Glomerular endothelial cell (primary cell): ENCODE measurements around the gene LRRC8A. TPM values are rescaled to one million over a fixed set of nuclear protein-coding genes. Genes with fewer than 3 reads are reported as not detected.
"Not testable (repeated sequence)": the region's sequence is repeated elsewhere in the genome, so short reads cannot be mapped to it uniquely, and the experiment has no call there.

Experiments used
- DNase-seq: peaks from one replicate; pipeline ENCODE4 v3.0.0-alpha.2; 2011; ENCODE audit warnings: low read depth, low spot score; ENCODE audit errors: extremely low read depth
- total RNA-seq: library from RNA; depleted of rRNA; stranded (reverse); fragments of >200 nt; gene quantifications from 2 replicates; pipeline ENCODE4 v1.2.3, GENCODE V29; 2015

Gene LRRC8A
- total RNA-seq, 1 donor from 2014 or later = 114 TPM

DNA sequence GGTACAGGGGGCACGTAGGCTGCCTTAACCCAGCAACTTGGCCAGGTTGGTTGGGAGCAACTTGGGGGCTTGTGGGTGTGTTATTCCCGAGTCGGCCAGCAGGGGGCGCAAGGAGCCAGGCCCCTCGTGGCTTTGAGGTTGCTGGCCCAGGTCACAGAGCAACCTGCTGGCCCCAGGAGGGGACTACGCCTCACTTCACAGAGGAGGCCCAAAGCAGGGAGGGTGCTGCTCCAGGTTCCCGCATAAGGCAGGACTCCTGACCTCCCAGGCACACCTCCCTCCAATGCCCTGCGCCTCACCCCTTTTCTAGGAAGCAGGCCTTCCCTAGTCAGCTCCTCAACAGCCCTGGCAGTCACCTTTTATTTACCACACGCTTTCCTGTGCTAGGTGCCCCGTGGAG, 18.3 kb upstream of the LRRC8A start:
- DNase-seq = no peak

DNA sequence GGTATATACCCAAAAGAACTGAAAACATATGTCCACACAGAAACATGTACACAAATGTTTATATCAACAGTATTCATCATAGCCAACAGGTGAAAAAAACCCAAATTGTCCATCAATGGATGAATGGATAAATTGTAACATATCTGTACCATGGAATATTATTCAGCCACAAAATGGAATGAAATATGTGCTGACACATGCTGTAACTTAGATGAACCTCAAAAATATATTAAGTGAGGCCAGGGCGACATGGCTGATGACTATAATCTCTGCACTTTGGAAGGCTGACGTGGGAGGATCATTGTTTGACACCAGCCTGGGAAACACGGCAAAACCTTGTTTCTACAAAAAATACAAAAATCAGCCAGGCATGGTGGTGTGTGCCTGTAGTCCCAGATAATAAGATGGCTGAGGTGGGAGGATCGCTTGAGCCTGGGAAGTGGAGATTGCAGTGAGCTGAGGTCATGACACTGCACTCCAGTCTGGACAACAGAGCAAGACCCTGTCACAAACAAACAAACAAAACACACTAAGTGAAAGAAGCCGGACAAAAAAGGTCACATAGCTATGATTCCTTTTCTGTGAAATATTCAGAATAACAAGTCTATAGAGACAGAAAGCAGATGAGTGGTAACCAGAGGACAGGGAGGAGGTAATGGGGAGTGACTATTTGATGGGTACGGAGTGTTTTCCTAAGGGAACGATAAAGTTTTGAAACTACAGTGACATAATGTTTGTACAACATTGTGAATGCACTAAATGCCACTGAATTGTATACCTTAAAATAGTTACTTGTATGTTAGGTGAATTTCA, 11.6 kb upstream of the LRRC8A start:
- DNase-seq = no peak

- not testable (repeated sequence) for DNase-seq
Measured at GRCh38 chr9:128870941-128871265, 11.0 kb upstream of the LRRC8A start.

GRCh38 chr9:128877852-128878251, 4.1 kb upstream of the LRRC8A start:
- no peak for DNase-seq

DNA sequence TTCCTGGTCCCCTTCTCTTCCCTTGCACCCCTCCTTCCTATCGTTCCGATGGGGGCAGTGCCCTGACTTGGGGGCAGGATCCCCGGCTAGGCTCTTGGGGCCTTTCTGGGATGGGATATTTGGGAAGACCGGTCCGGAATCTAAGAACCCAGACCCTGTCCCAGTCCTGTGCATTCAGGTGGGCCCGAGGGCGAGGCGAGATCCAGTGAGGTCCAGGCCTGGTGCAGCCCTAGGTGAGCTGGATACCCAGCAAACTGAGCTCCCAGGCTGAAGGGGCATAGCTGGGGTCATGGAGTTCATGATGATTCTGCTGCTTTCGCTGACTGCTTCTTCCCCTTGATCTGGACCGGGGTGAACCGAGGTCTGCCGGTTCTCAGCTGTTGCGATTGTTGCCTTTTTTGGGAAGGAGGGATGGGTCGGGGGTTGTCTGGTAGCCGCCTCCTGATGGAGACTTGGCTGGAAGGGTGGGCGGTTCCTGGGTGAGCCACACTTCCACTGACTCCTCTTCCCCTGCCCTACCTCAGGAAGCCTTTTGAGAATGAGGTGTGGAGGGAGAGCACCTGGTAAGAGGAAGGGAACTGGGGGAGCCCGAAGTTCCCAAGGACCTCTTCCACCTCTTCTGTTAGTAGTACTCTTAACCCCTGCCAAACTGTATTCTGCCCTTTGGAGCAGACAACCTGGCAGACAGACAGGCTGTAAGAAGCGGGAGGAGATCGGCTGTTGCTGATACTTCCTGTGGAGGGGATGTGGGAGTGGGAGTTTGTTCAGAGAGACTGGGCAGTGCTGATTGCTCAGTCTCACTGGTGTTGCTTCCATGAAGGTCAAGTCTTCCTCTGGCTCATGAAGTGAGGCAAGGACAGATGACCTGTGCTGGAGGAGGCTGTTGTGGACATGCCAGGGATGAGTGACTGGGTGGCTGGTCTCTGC, 1.0 kb downstream of the LRRC8A start:
- no peak for DNase-seq

GRCh38 chr9:128884164-128884563, 2.2 kb downstream of the LRRC8A start:
- DNase-seq = no peak

DNA sequence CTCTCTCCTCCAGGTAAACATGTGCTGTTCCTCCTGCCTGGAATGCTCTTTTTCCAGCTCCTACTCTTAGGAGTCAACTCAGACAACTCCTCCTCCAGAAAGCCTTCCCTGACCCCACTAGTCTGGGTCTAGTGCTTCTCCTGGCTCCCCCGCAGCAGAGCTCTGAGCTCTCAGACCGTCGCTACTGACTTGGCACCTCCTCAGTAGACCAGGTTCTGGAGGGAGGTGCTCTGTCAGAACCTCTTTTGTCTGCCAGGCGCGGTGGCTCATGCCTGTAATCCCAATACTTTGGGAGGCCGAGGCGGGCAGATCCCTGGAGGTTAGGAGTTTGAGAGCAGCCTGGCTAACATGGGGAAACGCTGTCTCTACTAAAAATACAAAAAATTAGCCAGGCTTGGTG, 3.4 kb downstream of the LRRC8A start:
- DNase-seq = no peak

GRCh38 chr9:128885798-128886197, 3.9 kb downstream of the LRRC8A start:
- DNase-seq = no peak

DNA sequence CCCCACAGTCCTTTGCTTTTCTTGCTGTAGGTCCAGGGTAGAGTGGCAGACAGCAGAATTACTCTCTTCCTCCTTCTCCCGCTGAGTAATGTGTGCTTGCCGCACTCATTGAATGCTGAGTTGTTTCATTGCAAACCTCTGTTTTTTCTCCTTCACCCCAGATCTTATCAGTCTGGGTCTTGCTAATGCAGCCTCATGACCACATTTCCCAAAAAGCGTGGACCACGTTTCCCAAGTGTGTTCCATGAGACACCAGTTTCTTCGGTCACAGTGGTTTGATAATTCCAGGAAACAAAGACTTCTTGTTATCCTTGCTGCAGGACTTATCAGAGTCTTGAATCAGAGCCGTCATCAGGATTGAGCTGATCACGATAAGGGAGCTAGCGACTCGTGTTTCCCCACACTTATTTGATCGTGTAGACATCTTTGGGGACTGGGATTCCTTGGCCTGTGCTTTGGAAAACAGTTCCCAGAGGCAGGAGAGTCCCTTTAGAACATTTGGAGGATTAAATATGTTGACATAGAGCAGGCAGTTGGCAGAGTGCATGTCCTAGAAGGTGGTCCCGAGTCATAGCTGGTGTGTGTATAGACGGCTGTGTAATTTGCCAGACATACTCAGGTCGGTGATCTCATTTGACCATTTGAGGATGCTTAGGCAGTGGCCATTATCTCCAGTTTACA, 4.4 kb downstream of the LRRC8A start:
- no peak for DNase-seq

GRCh38 chr9:128887049-128887448, 5.1 kb downstream of the LRRC8A start:
- no peak for DNase-seq

DNA sequence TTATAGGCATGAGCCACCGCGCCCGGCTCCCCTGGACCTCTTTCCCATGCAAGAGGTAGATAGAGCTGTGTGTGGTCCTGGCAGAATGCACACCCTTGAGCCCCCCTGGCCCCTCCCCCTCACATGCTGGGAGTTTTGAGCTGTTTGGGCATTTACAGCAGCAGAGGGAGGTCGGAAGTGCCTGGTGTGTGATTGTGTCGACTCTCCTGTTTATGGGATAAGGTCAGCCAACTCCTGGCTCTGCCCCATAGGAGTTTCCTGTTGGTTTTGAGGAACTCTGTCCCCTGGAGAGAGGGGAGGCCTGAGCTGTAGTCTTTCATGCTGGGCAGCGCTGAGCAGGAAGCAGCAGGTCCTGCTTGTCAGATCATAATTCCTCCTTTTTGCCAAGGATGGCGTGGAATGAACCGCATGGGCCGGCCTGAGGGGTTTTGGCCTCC, 6.0 kb downstream of the LRRC8A start:
- no peak for DNase-seq

GRCh38 chr9:128891321-128892220, 9.6 kb downstream of the LRRC8A start:
- no peak for DNase-seq

DNA sequence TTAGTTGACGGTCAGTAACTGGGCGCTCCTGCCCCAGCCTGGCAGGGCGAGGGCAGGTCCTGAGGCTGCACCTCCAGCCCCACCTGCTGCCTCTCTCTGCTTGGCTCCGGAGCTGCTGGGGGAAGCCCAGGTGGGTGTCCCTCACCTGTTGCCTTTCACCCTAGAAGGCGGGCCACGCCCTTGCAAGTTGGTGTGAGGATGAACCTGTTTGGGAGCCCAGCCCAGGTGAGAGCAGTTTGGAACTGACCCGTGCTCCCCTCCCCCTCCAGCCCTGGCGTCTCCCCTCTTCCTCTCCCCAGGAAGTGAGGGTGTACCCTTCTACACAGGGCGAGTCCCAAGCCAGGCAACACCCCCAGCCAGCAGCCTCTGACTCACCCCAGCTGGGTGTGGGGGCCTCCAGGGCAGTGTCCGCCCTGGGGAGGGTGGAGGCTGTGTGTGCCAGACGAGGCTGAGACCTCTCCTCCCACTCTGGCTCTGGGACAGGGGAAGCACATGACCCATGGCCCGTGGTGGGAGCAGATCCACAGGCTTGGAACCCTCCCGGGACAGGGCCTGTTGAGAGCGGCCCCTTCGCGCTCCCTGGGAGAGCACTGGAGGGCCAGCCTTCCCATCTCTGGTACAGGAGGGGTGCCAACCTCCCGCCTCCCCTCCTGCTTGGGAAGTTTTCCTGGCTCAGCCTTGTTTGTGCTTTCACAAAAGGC, 10.4 kb downstream of the LRRC8A start:
- no peak for DNase-seq

DNA sequence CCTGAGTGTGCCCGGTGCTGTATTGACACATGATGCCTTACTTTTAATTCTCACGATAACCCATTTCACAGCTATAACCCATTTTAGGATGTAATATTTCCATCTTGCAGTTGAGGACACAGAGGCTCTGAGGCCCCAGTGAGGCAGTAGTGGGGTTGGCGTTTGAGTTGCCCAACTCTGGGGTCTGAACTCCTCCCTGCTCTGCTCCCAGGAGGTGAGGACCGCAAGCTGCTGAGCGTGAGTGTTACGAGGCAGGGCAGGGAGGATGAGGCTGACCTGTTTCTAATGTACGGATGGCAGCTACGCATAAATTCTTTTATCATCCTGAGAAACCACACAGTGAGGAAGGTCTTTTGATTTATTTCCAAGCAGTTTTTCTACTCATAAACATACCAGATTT, 11.4 kb downstream of the LRRC8A start:
- DNase-seq = no peak

DNA sequence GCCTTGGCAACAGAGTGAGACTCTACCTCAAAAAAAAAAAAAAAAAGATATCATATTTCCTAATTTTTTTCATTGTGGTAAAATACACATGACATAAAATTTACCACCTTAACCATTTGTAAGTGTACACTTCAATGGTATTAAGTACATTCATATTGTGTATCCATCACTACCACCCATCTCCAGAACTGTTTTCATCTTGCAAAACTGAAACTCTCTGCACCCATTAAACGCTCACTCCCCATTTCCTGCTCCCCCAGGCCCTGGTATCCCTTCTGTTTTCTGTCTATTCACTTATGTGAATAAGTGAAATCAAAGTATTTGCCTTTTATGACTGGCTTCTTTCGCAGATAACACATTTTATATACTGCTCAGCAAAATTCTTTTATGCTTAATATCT, 12.8 kb downstream of the LRRC8A start:
- no peak for DNase-seq

- DNase-seq = no peak
Measured at GRCh38 chr9:128895556-128895955, 13.6 kb downstream of the LRRC8A start.

DNA sequence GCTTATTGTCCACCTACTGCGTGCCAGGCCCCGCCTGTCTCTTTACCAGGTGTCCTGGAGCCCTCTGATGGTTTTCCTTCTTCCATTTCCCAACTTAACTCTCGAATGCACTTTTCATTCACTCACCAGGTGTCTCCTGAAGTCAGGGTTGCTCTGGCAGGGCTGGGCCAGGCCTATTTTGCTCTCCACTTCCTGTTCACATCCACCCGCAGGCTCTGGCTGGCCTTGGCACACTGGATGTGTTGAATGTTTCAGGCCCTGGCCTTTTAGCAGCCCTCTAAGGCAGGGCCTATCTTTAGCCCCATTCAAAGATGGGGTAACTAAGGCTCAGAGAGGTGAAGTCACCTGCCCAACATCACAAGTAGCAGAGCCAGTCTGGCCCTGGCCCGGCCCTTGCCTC, 16.4 kb downstream of the LRRC8A start:
- no peak for DNase-seq

- DNase-seq = no peak
Measured at GRCh38 chr9:128898845-128899565, 17.1 kb downstream of the LRRC8A start.
